ENCODE measurements around the gene CRTAC1.

The CRTAC1 gene

GRCh38 chr10:97891497-97892167 is 138.8 kb downstream of the CRTAC1 start:
- DNase-seq, result no peak

GRCh38 chr10:97889461-97890265 is 140.8 kb downstream of the CRTAC1 start:
- no peak for DNase-seq

DNA sequence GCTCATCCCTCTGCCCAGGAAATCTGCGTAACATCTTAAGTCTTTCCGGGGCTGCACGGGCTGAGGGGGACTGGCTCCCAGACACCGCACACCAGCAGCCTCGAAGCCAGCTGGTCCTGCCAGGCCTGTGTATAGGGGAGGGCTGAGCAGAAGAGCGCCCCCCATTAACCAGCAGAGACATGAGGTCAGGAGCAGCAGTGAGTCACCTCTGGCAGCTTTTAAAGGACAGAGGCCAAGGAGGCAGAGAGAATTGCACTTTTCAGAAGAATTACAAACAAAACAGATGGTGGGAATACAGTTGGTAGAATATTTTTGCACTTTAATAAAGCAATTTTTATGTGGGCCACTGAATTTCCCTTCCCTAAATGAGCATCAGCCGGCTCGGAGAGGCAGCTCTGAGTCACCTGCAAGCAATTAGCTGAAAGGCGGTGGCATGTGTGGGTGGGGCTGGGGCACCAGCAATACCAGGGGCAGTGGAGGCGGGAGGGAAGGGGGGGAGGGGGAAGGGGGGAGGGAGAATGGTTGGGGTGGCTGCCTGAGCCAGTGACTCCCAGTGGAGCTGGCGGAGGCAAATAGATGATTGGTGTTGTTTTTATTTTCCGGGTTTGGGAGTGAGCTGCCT is 141.7 kb downstream of the CRTAC1 start:
- no peak for DNase-seq

- no peak for DNase-seq
Measured at GRCh38 chr10:97888134-97888533, 142.3 kb downstream of the CRTAC1 start.

- no peak for DNase-seq
Measured at GRCh38 chr10:97887399-97887798, 143.0 kb downstream of the CRTAC1 start.

DNA sequence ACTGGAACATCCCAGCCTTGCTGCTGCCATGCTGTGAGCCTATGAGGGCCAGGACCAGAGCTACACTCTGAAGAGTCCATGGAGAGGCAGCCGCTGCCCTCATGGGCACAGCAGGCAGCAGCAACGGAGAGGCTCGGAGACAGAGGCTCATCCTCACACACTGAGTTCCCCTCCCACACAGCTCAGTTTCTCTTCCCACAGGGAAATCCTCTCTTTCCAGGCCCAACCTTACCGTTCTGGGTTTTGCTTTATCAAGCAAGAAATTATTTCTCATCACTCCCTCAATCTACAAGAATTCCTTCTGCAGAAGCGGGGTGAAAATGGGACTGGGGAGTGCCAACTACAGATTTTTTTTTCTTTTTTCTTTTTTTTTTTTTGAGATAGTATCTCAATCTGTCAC is 144.1 kb downstream of the CRTAC1 start:
- DNase-seq, result no peak

- DNase-seq, result no peak
Measured at GRCh38 chr10:97883092-97883485, 147.3 kb downstream of the CRTAC1 start.

- no peak for DNase-seq
Measured at GRCh38 chr10:97882142-97883091, 148.0 kb downstream of the CRTAC1 start.

GRCh38 chr10:97880109-97880508 is 150.3 kb downstream of the CRTAC1 start:
- no peak for DNase-seq

GRCh38 chr10:97879241-97879640 is 151.2 kb downstream of the CRTAC1 start:
- no peak for DNase-seq

DNA sequence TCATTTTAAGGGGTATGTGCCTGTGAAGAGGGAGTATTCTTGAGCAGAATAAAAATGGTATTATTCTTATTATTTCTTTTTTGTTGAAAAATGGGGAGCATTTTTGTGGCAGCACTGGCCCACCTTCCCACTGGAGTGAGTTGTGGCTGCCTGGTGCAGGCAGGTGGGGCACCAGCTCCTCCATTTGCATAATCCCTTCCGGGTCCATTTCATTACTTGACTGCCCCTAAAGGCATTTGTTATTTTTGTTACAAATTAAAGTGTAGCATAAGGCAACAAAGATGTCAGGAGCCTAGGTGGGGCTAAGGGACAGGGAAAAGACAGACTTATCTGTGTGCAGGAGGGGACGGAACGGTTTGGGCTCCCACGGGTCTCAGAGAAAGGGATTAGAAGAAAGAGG is 154.0 kb downstream of the CRTAC1 start:
- no peak for DNase-seq

- DNase-seq, result no peak
Measured at GRCh38 chr10:97875391-97875790, 155.0 kb downstream of the CRTAC1 start.

DNA sequence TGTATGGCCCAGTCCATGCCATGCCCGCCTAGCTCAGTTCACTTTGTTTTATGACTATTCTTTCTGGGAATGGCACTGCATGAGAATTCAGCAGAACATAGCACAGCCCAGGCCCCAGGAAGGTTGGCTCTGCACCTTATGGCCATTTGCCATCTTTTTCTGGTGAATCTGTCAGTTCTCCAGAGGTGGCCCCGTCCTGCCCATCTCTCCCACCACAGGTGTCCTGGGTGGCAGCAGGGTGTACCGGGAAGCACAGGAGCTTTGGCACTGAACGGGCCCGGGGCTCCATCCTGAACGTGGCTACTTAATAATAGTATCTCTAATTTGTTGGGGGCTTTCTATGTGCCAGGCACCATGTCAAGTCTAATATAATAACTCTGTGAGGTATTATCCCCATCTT is 156.1 kb downstream of the CRTAC1 start:
- no peak for DNase-seq

DNA sequence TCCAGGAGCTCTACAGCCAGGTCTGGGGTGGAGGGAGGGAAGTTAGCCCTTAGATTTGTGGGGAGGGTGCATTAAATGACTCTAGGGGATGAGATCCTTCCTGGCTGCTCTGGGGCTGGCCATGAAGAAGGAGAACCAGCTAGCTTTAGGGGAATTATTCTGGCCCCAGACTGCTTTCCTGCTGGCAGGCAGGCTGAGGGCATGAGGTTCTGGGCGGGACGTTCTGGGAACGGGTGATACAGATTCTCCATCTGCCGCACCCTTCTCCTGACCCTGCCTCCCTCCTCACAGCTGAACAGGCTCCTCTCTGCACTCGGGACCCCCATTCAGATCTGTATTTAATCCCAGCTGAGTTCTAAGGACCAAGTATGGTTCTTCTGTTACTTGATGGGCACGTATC is 156.9 kb downstream of the CRTAC1 start:
- DNase-seq, result no peak

DNA sequence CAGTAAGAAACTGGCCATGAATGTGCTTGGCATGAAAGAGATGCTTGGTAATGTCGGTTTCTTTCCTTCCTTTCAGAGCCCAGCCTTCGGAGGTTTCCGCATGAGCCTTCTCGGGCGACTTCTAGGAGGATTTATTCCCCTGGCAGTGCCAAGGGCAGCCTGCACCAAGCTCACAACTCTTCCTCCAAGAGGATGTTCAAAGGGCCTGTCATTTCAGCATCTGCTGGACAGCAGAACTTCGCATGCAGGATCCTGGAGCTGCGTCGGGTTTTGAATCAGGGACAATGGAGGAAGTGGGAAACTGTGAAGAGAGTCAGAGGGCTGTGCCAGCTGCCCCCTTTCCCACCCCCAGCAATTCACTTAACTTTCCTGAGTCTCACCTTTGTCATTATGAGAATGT is 159.4 kb downstream of the CRTAC1 start:
- no peak for DNase-seq

- DNase-seq, result peak; percentile 89
Measured at GRCh38 chr10:97869091-97870042, 161.1 kb downstream of the CRTAC1 start.

DNA sequence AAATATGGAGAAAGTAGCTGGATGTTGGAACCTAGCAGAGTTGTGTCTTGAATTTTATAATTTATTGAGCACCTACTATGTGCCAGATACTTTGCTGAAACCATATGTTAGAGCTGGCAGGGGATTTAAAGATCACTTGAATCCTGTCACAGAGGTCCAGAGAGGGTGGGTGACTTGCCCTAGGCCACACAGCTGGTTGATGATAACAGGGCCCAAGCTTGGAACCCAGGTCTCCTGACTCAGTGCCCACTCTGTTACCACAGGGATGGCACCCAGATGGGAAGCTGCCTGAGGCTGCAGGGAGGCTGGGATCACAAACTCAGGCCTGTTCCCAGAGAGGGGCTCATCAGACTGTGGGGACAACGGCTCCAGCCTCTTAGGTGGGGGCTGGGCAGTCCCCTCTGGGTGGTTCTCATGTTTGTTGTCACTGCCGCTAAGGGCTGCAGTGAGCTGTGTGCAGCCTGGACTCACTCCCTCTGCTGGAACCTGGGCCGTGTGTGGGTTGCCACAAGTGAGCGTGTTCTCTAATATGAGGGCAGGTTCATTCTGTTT is 162.2 kb downstream of the CRTAC1 start:
- DNase-seq, result no peak

- DNase-seq, result no peak
Measured at GRCh38 chr10:97867220-97867800, 163.1 kb downstream of the CRTAC1 start.

GRCh38 chr10:97866524-97867219 is 163.7 kb downstream of the CRTAC1 start:
- DNase-seq, result no peak

- DNase-seq, result no peak
Measured at GRCh38 chr10:97865488-97865887, 164.9 kb downstream of the CRTAC1 start.

Measured in hematopoietic multipotent progenitor cell treated with erythropoietin and hydrocortisone succinate and interleukin-3 and kit ligand, for 8 days (in vitro differentiated cells).